GM12878 (cell line): ENCODE results near the gene EXOSC2. TPM values are rescaled to one million over a fixed set of nuclear protein-coding genes. Genes with fewer than 3 reads are reported as not detected.

Experiments
- ATAC-seq: fragments of 200-7000 bp; cut with Tn5 transposase; 3 replicates; pipeline ENCODE4 v1.9.1; 2020; ENCODE audit warnings: mild to moderate bottlenecking, moderate library complexity
- BruUV-seq: library from RNA; stranded (reverse); fragments of 400-500 nt; replicated peaks from 2 replicates; lab custom pipeline; 2021; lab: Mats Ljungman, UMichigan
- CTCF ChIA-PET: fragments of 300-600 bp; sonication (Branson Sonifier 250); formaldehyde crosslinking; extraction: SDS; loops from one replicate; lab custom pipeline; 2021; ENCODE audit warnings: inconsistent platforms; lab: Yijun Ruan, JAX
- POLR2A ChIA-PET: fragments of 350-600 bp; formaldehyde crosslinking; extraction: SDS; loops from one replicate; lab custom pipeline; 2021; ENCODE audit warnings: inconsistent platforms; lab: Charles Lee
- RAD21 ChIA-PET: fragments of 300-600 bp; sonication (Branson Sonifier 250); formaldehyde crosslinking; loops from one replicate; lab custom pipeline; 2023; ENCODE audit warnings: antibody characterized with exemption; ENCODE audit not compliant: unreplicated experiment; lab: Charles Lee
- SMC1A ChIA-PET: fragments of 300-600 bp; sonication (Branson Sonifier 250); formaldehyde crosslinking; loops from one replicate; lab custom pipeline; 2023; ENCODE audit not compliant: unreplicated experiment, uncharacterized antibody; lab: Charles Lee
- DNase-seq: peaks from one replicate; pipeline ENCODE4 v3.0.0-alpha.2; 2011; ENCODE audit warnings: low read depth, low spot score
- FAIRE-seq: peaks from 3 replicates; lab custom pipeline; 2011; peaks lifted over from hg19 to GRCh38; lab: Jason Lieb, UNC
- H2AFZ ChIP-seq: 2 replicates; pipeline ENCODE4 v1.6.0; 2011; ENCODE audit warnings: low read depth, low read length, control low read depth; ENCODE audit not compliant: control insufficient read depth
- H3K27ac ChIP-seq: 2 replicates; pipeline ENCODE4 v1.5.1; 2011; ENCODE audit warnings: control low read depth; ENCODE audit not compliant: control insufficient read depth, insufficient read depth
- H3K27me3 ChIP-seq, 2 experiments: replicated peaks in 1 of 2; 2 replicates each; pipeline versions ENCODE4 v1.6.0 to v1.6.1; 2011; ENCODE audit warnings: low read length in 1 of 2; ENCODE audit not compliant: control insufficient read depth in 2 of 2, insufficient read depth in 2 of 2
- H3K36me3 ChIP-seq, 2 experiments: 2 replicates each; pipeline ENCODE4 v1.5.1; 2011; ENCODE audit warnings: low read length in 1 of 2; ENCODE audit not compliant: control insufficient read depth in 2 of 2, insufficient read depth in 2 of 2
- H3K4me1 ChIP-seq: 2 replicates; pipeline ENCODE4 v1.6.1; 2011; ENCODE audit warnings: mild to moderate bottlenecking, low read length, moderate library complexity, mixed read lengths; ENCODE audit not compliant: control insufficient read depth, insufficient read depth
- H3K4me2 ChIP-seq: 2 replicates; pipeline ENCODE4 v1.6.0; 2011; ENCODE audit warnings: control low read depth; ENCODE audit not compliant: control insufficient read depth, insufficient read depth
- H3K4me3 ChIP-seq: fragments of 200-600 bp; sonication (generic); 2 replicates; pipeline ENCODE4 v1.5.1; 2016
- H3K79me2 ChIP-seq: 2 replicates; pipeline ENCODE4 v1.6.0; 2011; ENCODE audit warnings: low read length; ENCODE audit not compliant: control insufficient read depth, insufficient read depth
- H3K9ac ChIP-seq: 2 replicates; pipeline ENCODE4 v1.8.0; 2011; ENCODE audit warnings: low read length, control low read depth, mixed read lengths; ENCODE audit not compliant: control insufficient read depth, insufficient read depth
- H3K9me3 ChIP-seq: replicated peaks from 3 replicates; pipeline ENCODE4 v1.5.1; 2011; ENCODE audit warnings: mild to moderate bottlenecking, low read length; ENCODE audit not compliant: control insufficient read depth, insufficient read depth
- H4K20me1 ChIP-seq: 2 replicates; pipeline ENCODE4 v1.6.0; 2011; ENCODE audit not compliant: control insufficient read depth, insufficient read depth
- ASH2L ChIP-seq: fragments of 300-600, 200-600 bp; sonication (generic); IDR thresholded peaks from 2 replicates; pipeline ENCODE4 v1.6.1; 2017; ENCODE audit warnings: low read depth, mild to moderate bottlenecking, borderline replicate concordance
- NFYB ChIP-seq: IDR thresholded peaks from 2 replicates; pipeline ENCODE4 v1.6.1; 2011; ENCODE audit warnings: low read depth, mild to moderate bottlenecking, low read length, improper control_type of control experiment, moderate library complexity; ENCODE audit not compliant: insufficient read depth
- NR2C2 ChIP-seq: IDR thresholded peaks from 2 replicates; pipeline ENCODE4 v1.6.1; 2011; ENCODE audit warnings: borderline replicate concordance, low read depth; ENCODE audit not compliant: control insufficient read depth, insufficient read length
- WGBS: methylation state at CpG from one replicate; pipeline ENCODE4 v1.1.6; 2016; ENCODE audit warnings: low lambda C conversion rate; ENCODE audit not compliant: insufficient replicate concordance, insufficient coverage; ENCODE audit errors: missing lambda C conversion rate; 5-methylcytosine and 5-hydroxymethylcytosine counted together
- in situ Hi-C: fragments of 300-500 bp; cut with MboI; formaldehyde crosslinking; loops from 9 replicates; pipeline ENCODE4 v1.14.3; 2018; ENCODE audit warnings: mixed read lengths
- intact Hi-C: fragments of 100-400 bp; cut with micrococcal nuclease; formaldehyde crosslinking; loops from one replicate; pipeline ENCODE4 v1.14.2; 2022; ENCODE audit not compliant: unreplicated experiment
- polyA plus RNA-seq, 11 experiments: library from polyadenylated mRNA; depleted of rRNA in 4 of 11; unstranded in 6 of 11; stranded (reverse) in 5 of 11; fragments of >200 nt; fragmentation: Nextera tagmentation in 4 of 11; fragmentation: Illumina TruSeq in 1 of 11; extraction: Ambion mirVana in 4 of 11; extraction: Trizol in 1 of 11; gene quantifications; 1 replicate in 1 of 11; 2 replicates in 10 of 11; pipeline versions ENCODE4 v1.2.1 to v1.2.3, GENCODE V29; 2011 to 2016; ENCODE audit warnings: inconsistent platforms in 2 of 11, missing spikeins in 2 of 11, low read depth in 1 of 11
- total RNA-seq, 4 experiments: library from RNA; depleted of rRNA in 3 of 4; stranded (reverse); fragments of >200 nt in 3 of 4; fragmentation: Illumina TruSeq in 1 of 4; extraction: Trizol in 1 of 4; gene quantifications; 2 replicates each; pipeline versions ENCODE4 v1.2.1 to v1.2.3, GENCODE V29; 2013 to 2021
- TF ChIP-seq, protein P1 (sequence below): fragments of 450-650 bp; IDR thresholded peaks from 2 replicates; pipeline ENCODE4 v1.6.1; 2017; ENCODE audit warnings: antibody characterized with exemption, mild to moderate bottlenecking, moderate library complexity
- TF ChIP-seq, protein P2 (sequence below): IDR thresholded peaks from 2 replicates; pipeline ENCODE4 v1.6.1; 2012; ENCODE audit warnings: low read length, inconsistent platforms
- TF ChIP-seq, protein P3 (sequence below): fragments of 450-650 bp; formaldehyde crosslinking; IDR thresholded peaks from 2 replicates; pipeline ENCODE4 v1.4.0; 2022; ENCODE audit warnings: mild to moderate bottlenecking, moderate library complexity

EXOSC2 gene
- total and polyA plus RNA-seq, 10 of the 15 experiments (the other 5 are each of a cell fraction or from before 2014, with no cell fraction given): 26.3 to 55.0 (median 48.0) TPM

DNA sequence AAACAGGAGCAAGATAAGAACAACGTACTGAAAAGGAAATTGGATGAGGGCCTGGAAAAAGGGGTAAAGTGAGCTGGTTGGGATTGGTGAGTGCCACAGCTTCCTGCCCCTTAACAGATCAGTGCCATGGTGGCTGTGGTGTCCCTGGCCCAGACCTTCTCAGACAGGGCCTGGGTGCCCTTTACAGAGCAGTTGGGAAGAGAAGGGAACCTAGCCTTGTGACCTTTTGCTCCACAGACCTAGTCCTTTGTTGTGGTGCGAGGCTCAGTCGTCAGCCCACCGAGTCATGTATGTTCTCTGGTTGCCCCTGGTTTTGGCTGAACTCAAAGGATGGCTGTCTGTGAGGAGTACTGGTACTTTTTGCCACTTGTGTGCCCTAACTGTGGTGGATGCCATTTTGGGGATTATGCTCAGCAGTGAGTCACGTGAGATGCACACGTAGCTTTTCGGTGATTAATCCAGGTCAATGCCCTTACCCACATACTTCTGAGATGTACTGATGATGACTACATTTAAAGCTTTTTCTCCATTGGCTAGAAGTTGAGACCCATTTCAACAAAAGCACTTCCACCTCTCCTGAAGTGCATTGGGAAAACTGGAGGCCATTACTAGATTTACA, 48.4 kb downstream of the EXOSC2 start:
- ChIA-PET SMC1A (interaction anchor here (0.5 kb wide), 1 partner anchor 10 kb away, joined by 3 read pairs; no protein-coding TSS in a partner anchor), RAD21 (no interaction called here), CTCF (no interaction called here), POLR2A (no interaction called here)
- 89% methylated on average over 7 of the region's 7 CpGs for WGBS
- Histone ChIP-seq H3K36me3 (0 out of 4 replicates have a peak, but pooled peaks cover 0 to 1% of the 10 kb centered on the region in 2 experiments), H3K4me1 (no peaks in the 10 kb centered on the region), H3K27ac (no peak overlapping the region), H3K9me3 (no peaks in the 10 kb centered on the region; the same call in 2 of the 3 replicates), H3K4me3 (no peak overlapping the region), H3K79me2 (peaks cover 2% of the 10 kb centered on the region), H2AFZ (no peak overlapping the region), H3K27me3 (no peaks in the 10 kb centered on the region), H3K4me2 (no peak overlapping the region), H4K20me1 (no peaks in the 10 kb centered on the region), H3K9ac (no peak overlapping the region)
- DNase-seq (no peak), ATAC-seq (no peak), FAIRE-seq (no peak)
- TF ChIP-seq NR2C2 (no peak), ASH2L (no peak), NFYB (no peak)
- TF ChIP-seq, protein P1, sequence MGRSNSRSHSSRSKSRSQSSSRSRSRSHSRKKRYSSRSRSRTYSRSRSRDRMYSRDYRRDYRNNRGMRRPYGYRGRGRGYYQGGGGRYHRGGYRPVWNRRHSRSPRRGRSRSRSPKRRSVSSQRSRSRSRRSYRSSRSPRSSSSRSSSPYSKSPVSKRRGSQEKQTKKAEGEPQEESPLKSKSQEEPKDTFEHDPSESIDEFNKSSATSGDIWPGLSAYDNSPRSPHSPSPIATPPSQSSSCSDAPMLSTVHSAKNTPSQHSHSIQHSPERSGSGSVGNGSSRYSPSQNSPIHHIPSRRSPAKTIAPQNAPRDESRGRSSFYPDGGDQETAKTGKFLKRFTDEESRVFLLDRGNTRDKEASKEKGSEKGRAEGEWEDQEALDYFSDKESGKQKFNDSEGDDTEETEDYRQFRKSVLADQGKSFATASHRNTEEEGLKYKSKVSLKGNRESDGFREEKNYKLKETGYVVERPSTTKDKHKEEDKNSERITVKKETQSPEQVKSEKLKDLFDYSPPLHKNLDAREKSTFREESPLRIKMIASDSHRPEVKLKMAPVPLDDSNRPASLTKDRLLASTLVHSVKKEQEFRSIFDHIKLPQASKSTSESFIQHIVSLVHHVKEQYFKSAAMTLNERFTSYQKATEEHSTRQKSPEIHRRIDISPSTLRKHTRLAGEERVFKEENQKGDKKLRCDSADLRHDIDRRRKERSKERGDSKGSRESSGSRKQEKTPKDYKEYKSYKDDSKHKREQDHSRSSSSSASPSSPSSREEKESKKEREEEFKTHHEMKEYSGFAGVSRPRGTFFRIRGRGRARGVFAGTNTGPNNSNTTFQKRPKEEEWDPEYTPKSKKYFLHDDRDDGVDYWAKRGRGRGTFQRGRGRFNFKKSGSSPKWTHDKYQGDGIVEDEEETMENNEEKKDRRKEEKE: no peak
- TF ChIP-seq, protein P2, sequence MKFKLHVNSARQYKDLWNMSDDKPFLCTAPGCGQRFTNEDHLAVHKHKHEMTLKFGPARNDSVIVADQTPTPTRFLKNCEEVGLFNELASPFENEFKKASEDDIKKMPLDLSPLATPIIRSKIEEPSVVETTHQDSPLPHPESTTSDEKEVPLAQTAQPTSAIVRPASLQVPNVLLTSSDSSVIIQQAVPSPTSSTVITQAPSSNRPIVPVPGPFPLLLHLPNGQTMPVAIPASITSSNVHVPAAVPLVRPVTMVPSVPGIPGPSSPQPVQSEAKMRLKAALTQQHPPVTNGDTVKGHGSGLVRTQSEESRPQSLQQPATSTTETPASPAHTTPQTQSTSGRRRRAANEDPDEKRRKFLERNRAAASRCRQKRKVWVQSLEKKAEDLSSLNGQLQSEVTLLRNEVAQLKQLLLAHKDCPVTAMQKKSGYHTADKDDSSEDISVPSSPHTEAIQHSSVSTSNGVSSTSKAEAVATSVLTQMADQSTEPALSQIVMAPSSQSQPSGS: no peak
- TF ChIP-seq, protein P3, sequence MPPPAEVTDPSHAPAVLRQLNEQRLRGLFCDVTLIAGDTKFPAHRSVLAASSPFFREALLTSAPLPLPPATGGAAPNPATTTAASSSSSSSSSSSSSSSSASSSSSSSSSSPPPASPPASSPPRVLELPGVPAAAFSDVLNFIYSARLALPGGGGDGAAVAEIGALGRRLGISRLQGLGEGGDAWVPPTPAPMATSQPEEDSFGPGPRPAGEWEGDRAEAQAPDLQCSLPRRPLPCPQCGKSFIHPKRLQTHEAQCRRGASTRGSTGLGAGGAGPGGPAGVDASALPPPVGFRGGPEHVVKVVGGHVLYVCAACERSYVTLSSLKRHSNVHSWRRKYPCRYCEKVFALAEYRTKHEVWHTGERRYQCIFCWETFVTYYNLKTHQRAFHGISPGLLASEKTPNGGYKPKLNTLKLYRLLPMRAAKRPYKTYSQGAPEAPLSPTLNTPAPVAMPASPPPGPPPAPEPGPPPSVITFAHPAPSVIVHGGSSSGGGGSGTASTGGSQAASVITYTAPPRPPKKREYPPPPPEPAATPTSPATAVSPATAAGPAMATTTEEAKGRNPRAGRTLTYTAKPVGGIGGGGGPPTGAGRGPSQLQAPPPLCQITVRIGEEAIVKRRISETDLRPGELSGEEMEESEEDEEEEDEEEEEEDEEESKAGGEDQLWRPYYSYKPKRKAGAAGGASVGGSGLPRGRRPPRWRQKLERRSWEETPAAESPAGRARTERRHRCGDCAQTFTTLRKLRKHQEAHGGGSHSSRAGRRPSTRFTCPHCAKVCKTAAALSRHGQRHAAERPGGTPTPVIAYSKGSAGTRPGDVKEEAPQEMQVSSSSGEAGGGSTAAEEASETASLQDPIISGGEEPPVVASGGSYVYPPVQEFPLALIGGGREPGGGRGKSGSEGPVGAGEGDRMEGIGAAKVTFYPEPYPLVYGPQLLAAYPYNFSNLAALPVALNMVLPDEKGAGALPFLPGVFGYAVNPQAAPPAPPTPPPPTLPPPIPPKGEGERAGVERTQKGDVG: no peak
- no TSS peak for BruUV-seq
- in situ Hi-C loops: no loop called here
- intact Hi-C loops: no loop called here
